Muscle of leg (tissue), 11 donors: Measurements from ENCODE around the gene ATP8B4. TPM values are rescaled to one million over a fixed set of nuclear protein-coding genes. Genes with fewer than 3 reads are reported as not detected.

ENCODE experiments used
- DNase-seq: peaks from one replicate; pipeline ENCODE4 v3.0.0; 2013
- H3K27ac ChIP-seq: one replicate; pipeline ENCODE4 v1.5.1; 2013; ENCODE audit warnings: mild to moderate bottlenecking, low read length, control low read depth
- H3K27me3 ChIP-seq: one replicate; pipeline ENCODE4 v1.6.1; 2013; ENCODE audit warnings: low read length; ENCODE audit not compliant: control insufficient read depth, insufficient read depth
- H3K36me3 ChIP-seq: one replicate; pipeline ENCODE4 v1.6.1; 2013; ENCODE audit warnings: low read length; ENCODE audit not compliant: control insufficient read depth, insufficient read depth
- H3K4me1 ChIP-seq: one replicate; pipeline ENCODE4 v1.6.1; 2013; ENCODE audit warnings: low read length; ENCODE audit not compliant: control insufficient read depth, insufficient read depth
- H3K4me3 ChIP-seq: one replicate; pipeline ENCODE4 v1.5.1; 2013; ENCODE audit warnings: low read length, control low read depth
- H3K9me3 ChIP-seq: replicated peaks from 2 replicates; pipeline ENCODE4 v1.6.1; 2013; ENCODE audit warnings: low read depth, low read length; ENCODE audit not compliant: control insufficient read depth
- WGBS: methylation state at CpG from one replicate; pipeline ENCODE4 v1.1.5; 2013; ENCODE audit warnings: missing lambda C conversion rate; ENCODE audit not compliant: insufficient coverage; 5-methylcytosine and 5-hydroxymethylcytosine counted together
- polyA plus RNA-seq, 8 donors: library from polyadenylated mRNA; unstranded; fragments of 120-200 nt; gene quantifications; one replicate each; pipeline versions ENCODE4 v1.2.1 to v1.2.3, GENCODE V29; 2013; ENCODE audit warnings: inconsistent platforms in 1 of 8, low replicate concordance in 1 of 8; ENCODE audit not compliant: insufficient read length in 8 of 8, insufficient read depth in 1 of 8
- total RNA-seq: library from RNA; stranded (reverse); fragments of 120-200 nt; gene quantifications from one replicate; pipeline ENCODE4 v1.2.4, GENCODE V29; 2013

Gene ATP8B4
- total and polyA plus RNA-seq, 9 donors: 2.6 to 5.2 (median 3.6) TPM

GRCh38 chr15:50084932-50085331 lies 34.1 kb downstream of the ATP8B4 start:
- Histone ChIP-seq H3K4me1 (peaks cover 2% of the 10 kb centered on the region), H3K27me3 (no peaks in the 10 kb centered on the region), H3K4me3 (no peak overlapping the region), H3K9me3 (no peaks in the 10 kb centered on the region), H3K36me3 (no peaks in the 10 kb centered on the region), H3K27ac (no peak overlapping the region)
- no CpG with 5 or more reads among the region's 2 CpGs for WGBS
- DNase-seq: no peak

GRCh38 chr15:50083424-50084025 lies 35.5 kb downstream of the ATP8B4 start:
- 36% methylated on average over 2 of the region's 4 CpGs for WGBS
- no peak for DNase-seq
- H3K27ac ChIP-seq: peak overlapping the region; percentile 6

GRCh38 chr15:50082066-50082465 lies 37.0 kb downstream of the ATP8B4 start:
- no CpG with 5 or more reads among the region's 2 CpGs for WGBS

More at GRCh38 chr15:50083424-50084025, 35.5 kb downstream of the ATP8B4 start:
- no peaks in the 10 kb centered on the region for H3K27me3 ChIP-seq
- H3K4me1 ChIP-seq: peaks cover 2% of the 10 kb centered on the region
- no peaks in the 10 kb centered on the region for H3K9me3 ChIP-seq
- H3K36me3 ChIP-seq: no peaks in the 10 kb centered on the region
- H3K4me3 ChIP-seq: no peak overlapping the region

GRCh38 chr15:50077651-50078050 lies 41.4 kb downstream of the ATP8B4 start:
- Histone ChIP-seq H3K4me1 (peaks cover 3% of the 10 kb centered on the region), H3K27ac (peak overlapping the region; percentile 80), H3K36me3 (no peaks in the 10 kb centered on the region), H3K4me3 (no peak overlapping the region), H3K27me3 (no peaks in the 10 kb centered on the region), H3K9me3 (no peaks in the 10 kb centered on the region)
- WGBS: no CpG with 5 or more reads among the region's 2 CpGs
- DNase-seq: peak; percentile 53

More at GRCh38 chr15:50082066-50082465, 37.0 kb downstream of the ATP8B4 start:
- peak; percentile 95 for DNase-seq
- no peaks in the 10 kb centered on the region for H3K36me3 ChIP-seq
- H3K9me3 ChIP-seq: no peaks in the 10 kb centered on the region
- no peak overlapping the region for H3K4me3 ChIP-seq
- H3K27ac ChIP-seq: peak overlapping the region; percentile 39
- H3K4me1 ChIP-seq: peaks cover 5% of the 10 kb centered on the region
- no peaks in the 10 kb centered on the region for H3K27me3 ChIP-seq

- no peak overlapping the region for H3K4me3 ChIP-seq
- peaks cover 3% of the 10 kb centered on the region for H3K4me1 ChIP-seq
- H3K36me3 ChIP-seq: no peaks in the 10 kb centered on the region
- no peaks in the 10 kb centered on the region for H3K27me3 ChIP-seq
- peak; percentile 90 for DNase-seq
- H3K27ac ChIP-seq: peak overlapping the region; percentile 80
- no peaks in the 10 kb centered on the region for H3K9me3 ChIP-seq
These were observed 41.9 kb downstream of the ATP8B4 start for GRCh38 chr15:50077176-50077575.

GRCh38 chr15:50075319-50075718 lies 43.7 kb downstream of the ATP8B4 start:
- H3K27ac ChIP-seq: no peak overlapping the region
- H3K4me1 ChIP-seq: peaks cover 3% of the 10 kb centered on the region
- no peak for DNase-seq
- H3K9me3 ChIP-seq: no peaks in the 10 kb centered on the region
- H3K36me3 ChIP-seq: no peaks in the 10 kb centered on the region
- H3K27me3 ChIP-seq: no peaks in the 10 kb centered on the region
- H3K4me3 ChIP-seq: no peak overlapping the region
- WGBS: no CpG with 5 or more reads among the region's 1 CpG

- no CpG with 5 or more reads among the region's 1 CpG for WGBS
- no peaks in the 10 kb centered on the region for H3K9me3 ChIP-seq
- no peaks in the 10 kb centered on the region for H3K4me1 ChIP-seq
- no peaks in the 10 kb centered on the region for H3K27me3 ChIP-seq
- no peak overlapping the region for H3K27ac ChIP-seq
- H3K4me3 ChIP-seq: no peak overlapping the region
- no peaks in the 10 kb centered on the region for H3K36me3 ChIP-seq
- no peak for DNase-seq
These were observed 47.3 kb downstream of the ATP8B4 start for GRCh38 chr15:50071551-50072258.

- Histone ChIP-seq H3K4me3 (no peak overlapping the region), H3K27me3 (no peaks in the 10 kb centered on the region), H3K9me3 (no peaks in the 10 kb centered on the region), H3K4me1 (no peaks in the 10 kb centered on the region), H3K36me3 (no peaks in the 10 kb centered on the region), H3K27ac (no peak overlapping the region)
- no CpG with 5 or more reads among the region's 3 CpGs for WGBS
- no peak for DNase-seq
These were observed 51.0 kb downstream of the ATP8B4 start for GRCh38 chr15:50068016-50068415.

GRCh38 chr15:50067254-50067653 lies 51.8 kb downstream of the ATP8B4 start:
- no peak overlapping the region for H3K27ac ChIP-seq
- H3K4me1 ChIP-seq: no peaks in the 10 kb centered on the region
- 60% methylated on average over 1 of the region's 1 CpG for WGBS
- no peak for DNase-seq
- no peak overlapping the region for H3K4me3 ChIP-seq
- no peaks in the 10 kb centered on the region for H3K27me3 ChIP-seq
- no peaks in the 10 kb centered on the region for H3K9me3 ChIP-seq
- H3K36me3 ChIP-seq: no peaks in the 10 kb centered on the region

- WGBS: 64% methylated on average over 3 of the region's 4 CpGs
- no peak overlapping the region for H3K27ac ChIP-seq
These were observed 52.4 kb downstream of the ATP8B4 start for GRCh38 chr15:50066666-50067065.

More at GRCh38 chr15:50066666-50067065, 52.4 kb downstream of the ATP8B4 start:
- Histone ChIP-seq H3K36me3 (no peaks in the 10 kb centered on the region), H3K4me1 (no peaks in the 10 kb centered on the region), H3K4me3 (no peak overlapping the region), H3K9me3 (no peaks in the 10 kb centered on the region), H3K27me3 (no peaks in the 10 kb centered on the region)
- DNase-seq: no peak
